IMR-90 (cell line): ENCODE results near the gene MDP1. TPM values are rescaled to one million over a fixed set of nuclear protein-coding genes. Genes with fewer than 3 reads are reported as not detected.

Experiments
- ATAC-seq: fragments of 200-7000 bp; cut with Tn5 transposase; 2 replicates; pipeline ENCODE4 v1.9.1; 2020; ENCODE audit warnings: low read depth, mild to moderate bottlenecking, moderate library complexity
- BruUV-seq: library from RNA; stranded (reverse); fragments of 400-500 nt; replicated peaks from 2 replicates; lab custom pipeline; 2021; lab: Mats Ljungman, UMichigan
- CTCF ChIA-PET: fragments of 300-600 bp; formaldehyde crosslinking; extraction: SDS; loops from one replicate; lab custom pipeline; 2021; ENCODE audit warnings: antibody characterized with exemption; lab: Yijun Ruan, JAX
- POLR2A ChIA-PET: fragments of 300-600 bp; sonication (Branson Sonifier 250); formaldehyde crosslinking; loops from one replicate; lab custom pipeline; 2022; ENCODE audit warnings: antibody characterized with exemption; ENCODE audit not compliant: unreplicated experiment; lab: Charles Lee
- DNase-seq: peaks from one replicate; pipeline ENCODE4 v3.0.0; 2013
- H2AFZ ChIP-seq: replicated peaks from 2 replicates; pipeline ENCODE3; 2013; ENCODE audit warnings: low read length, mild to moderate bottlenecking; ENCODE audit not compliant: poor library complexity
- H2AK5ac ChIP-seq: 2 replicates; pipeline ENCODE4 v1.6.1; 2013; ENCODE audit warnings: low read depth, low read length, inconsistent platforms
- H2AK9ac ChIP-seq: replicated peaks from 2 replicates; pipeline ENCODE3; 2013; ENCODE audit warnings: mild to moderate bottlenecking, low read depth, low read length, moderate library complexity; ENCODE audit not compliant: poor library complexity
- H2BK120ac ChIP-seq: 2 replicates; pipeline ENCODE4 v1.6.1; 2013; ENCODE audit warnings: low read depth, low read length, inconsistent platforms
- H2BK15ac ChIP-seq: 3 replicates; pipeline ENCODE4 v1.6.1; 2013; ENCODE audit warnings: low read depth, low read length, inconsistent platforms
- H2BK20ac ChIP-seq: 2 replicates; pipeline ENCODE4 v1.6.1; 2013; ENCODE audit warnings: low read depth, mild to moderate bottlenecking, inconsistent platforms, low read length, moderate library complexity
- H2BK5ac ChIP-seq: 2 replicates; pipeline ENCODE4 v1.6.1; 2013; ENCODE audit warnings: mild to moderate bottlenecking, low read depth, low read length, inconsistent platforms; ENCODE audit not compliant: poor library complexity, severe bottlenecking
- H3K14ac ChIP-seq: replicated peaks from 2 replicates; pipeline ENCODE4 v1.6.1; 2013; ENCODE audit warnings: low read depth, low read length, inconsistent platforms
- H3K18ac ChIP-seq: 2 replicates; pipeline ENCODE4 v1.6.1; 2013; ENCODE audit warnings: low read depth, low read length, control low read depth
- H3K23ac ChIP-seq: 2 replicates; pipeline ENCODE4 v1.6.1; 2013; ENCODE audit warnings: low read depth, low read length, inconsistent platforms
- H3K27ac ChIP-seq: 2 replicates; pipeline ENCODE4 v1.5.1; 2013; ENCODE audit warnings: mild to moderate bottlenecking, control low read depth, low read length; ENCODE audit not compliant: insufficient read depth
- H3K27me3 ChIP-seq: 2 replicates; pipeline ENCODE4 v1.6.1; 2013; ENCODE audit warnings: low read length; ENCODE audit not compliant: control insufficient read depth, insufficient read depth
- H3K36me3 ChIP-seq: 2 replicates; pipeline ENCODE4 v1.6.1; 2013; ENCODE audit warnings: low read length, mixed read lengths; ENCODE audit not compliant: control insufficient read depth, insufficient read depth
- H3K4ac ChIP-seq: 2 replicates; pipeline ENCODE4 v1.6.1; 2013; ENCODE audit warnings: low read depth, low read length, inconsistent platforms
- H3K4me1 ChIP-seq: 2 replicates; pipeline ENCODE4 v1.6.1; 2013; ENCODE audit warnings: low read length, mixed read lengths; ENCODE audit not compliant: control insufficient read depth, insufficient read depth
- H3K4me2 ChIP-seq: 2 replicates; pipeline ENCODE4 v1.6.1; 2013; ENCODE audit warnings: low read depth, mild to moderate bottlenecking, control low read depth, low read length, moderate library complexity
- H3K4me3 ChIP-seq: 2 replicates; pipeline ENCODE4 v1.5.1; 2013; ENCODE audit warnings: low read depth, mild to moderate bottlenecking, control low read depth, low read length, moderate library complexity; ENCODE audit not compliant: insufficient read depth
- H3K56ac ChIP-seq: 2 replicates; pipeline ENCODE4 v1.6.1; 2013; ENCODE audit warnings: low read length, inconsistent platforms; ENCODE audit not compliant: insufficient read depth; ENCODE audit errors: extremely low read depth
- H3K79me1 ChIP-seq, 2 experiments: 2 replicates each; pipeline ENCODE4 v1.6.1; 2013; ENCODE audit warnings: low read length in 2 of 2, inconsistent platforms in 1 of 2, low read depth in 1 of 2
- H3K9ac ChIP-seq: 2 replicates; pipeline ENCODE4 v1.6.1; 2013; ENCODE audit warnings: low read depth, low read length, control low read depth
- H3K9me1 ChIP-seq: 2 replicates; pipeline ENCODE4 v1.6.1; 2013; ENCODE audit warnings: low read length, inconsistent platforms; ENCODE audit not compliant: insufficient read depth
- H3K9me3 ChIP-seq: 2 replicates; pipeline ENCODE4 v1.6.1; 2013; ENCODE audit warnings: low read length; ENCODE audit not compliant: control insufficient read depth, insufficient read depth
- H4K20me1 ChIP-seq: 2 replicates; pipeline ENCODE4 v1.6.1; 2013; ENCODE audit warnings: low read length, inconsistent platforms; ENCODE audit not compliant: insufficient read depth
- H4K5ac ChIP-seq: 2 replicates; pipeline ENCODE4 v1.6.1; 2013; ENCODE audit warnings: mild to moderate bottlenecking, low read depth, low read length, control low read depth
- H4K8ac ChIP-seq, 2 experiments: 2 replicates each; pipeline ENCODE4 v1.6.1; 2013; ENCODE audit warnings: low read depth in 2 of 2, low read length in 2 of 2, control low read depth in 1 of 2, inconsistent platforms in 1 of 2
- H4K91ac ChIP-seq: 2 replicates; pipeline ENCODE4 v1.6.1; 2013; ENCODE audit warnings: low read depth, low read length, inconsistent platforms; ENCODE audit not compliant: insufficient read depth
- BHLHE40 ChIP-seq: fragments of 150-350 bp; IDR thresholded peaks from 2 replicates; pipeline ENCODE4 v1.6.1; 2016; ENCODE audit warnings: mild to moderate bottlenecking, low read depth, low read length
- CEBPB ChIP-seq: IDR thresholded peaks from 2 replicates; pipeline ENCODE4 v1.6.1; 2012; ENCODE audit warnings: low read depth, low read length, improper control_type of control experiment
- CHD1 ChIP-seq: IDR thresholded peaks from 2 replicates; pipeline ENCODE4 v1.6.1; 2012; ENCODE audit warnings: low read depth, low read length, improper control_type of control experiment
- CTCF ChIP-seq: conservative IDR thresholded peaks from 2 replicates; pipeline ENCODE4 v1.5.1; 2012; ENCODE audit warnings: mild to moderate bottlenecking, low read depth, low read length, improper control_type of control experiment
- FOS ChIP-seq: fragments of 150-350 bp; IDR thresholded peaks from 2 replicates; pipeline ENCODE4 v1.6.1; 2016; ENCODE audit warnings: low read depth, low read length
- MAFK ChIP-seq: IDR thresholded peaks from 2 replicates; pipeline ENCODE4 v1.6.1; 2012; ENCODE audit warnings: low read depth, low read length, improper control_type of control experiment
- MXI1 ChIP-seq: IDR thresholded peaks from 2 replicates; pipeline ENCODE4 v1.6.1; 2012; ENCODE audit warnings: low read depth, mild to moderate bottlenecking, low read length, moderate library complexity, borderline replicate concordance
- NFE2L2 ChIP-seq: fragments of 150-350 bp; IDR thresholded peaks from 2 replicates; pipeline ENCODE4 v1.6.1; 2016; ENCODE audit warnings: low read depth, mild to moderate bottlenecking, low read length
- POLR2A ChIP-seq: IDR thresholded peaks from 2 replicates; pipeline ENCODE4 v1.6.1; 2012; ENCODE audit warnings: mild to moderate bottlenecking, low read depth, low read length
- RAD21 ChIP-seq: IDR thresholded peaks from 2 replicates; pipeline ENCODE4 v1.6.1; 2012; ENCODE audit warnings: low read length, improper control_type of control experiment
- RCOR1 ChIP-seq: IDR thresholded peaks from 2 replicates; pipeline ENCODE4 v1.6.1; 2012; ENCODE audit warnings: mild to moderate bottlenecking, low read length, improper control_type of control experiment; ENCODE audit not compliant: insufficient replicate concordance
- RFX5 ChIP-seq: IDR thresholded peaks from 2 replicates; pipeline ENCODE4 v1.8.0; 2012; ENCODE audit warnings: low read depth, mild to moderate bottlenecking, low read length, moderate library complexity
- SMC3 ChIP-seq: fragments of 150-350 bp; IDR thresholded peaks from 2 replicates; pipeline ENCODE4 v1.6.1; 2016; ENCODE audit warnings: low read depth, mild to moderate bottlenecking, antibody characterized with exemption, low read length, moderate library complexity
- USF2 ChIP-seq: fragments of 150-350 bp; IDR thresholded peaks from 2 replicates; pipeline ENCODE4 v1.6.1; 2017; ENCODE audit warnings: mild to moderate bottlenecking, antibody characterized with exemption, low read length, low read depth
- WGBS, 2 experiments: methylation state at CpG; one replicate each; pipeline versions ENCODE4 v1.1.5 to v1.1.7; 2013; ENCODE audit warnings: missing lambda C conversion rate in 2 of 2; ENCODE audit not compliant: insufficient read length in 1 of 2; ENCODE audit errors: extremely low coverage in 2 of 2; 5-methylcytosine and 5-hydroxymethylcytosine counted together
- dilution Hi-C: fragments of 300-500 bp; cut with HindIII; formaldehyde crosslinking; loops from one replicate; pipeline ENCODE4 v1.14.3; 2018; ENCODE audit warnings: low sequenced_read_pairs; ENCODE audit not compliant: unreplicated experiment
- in situ Hi-C: fragments of 300-500 bp; cut with MboI; formaldehyde crosslinking; loops from 3 replicates; pipeline ENCODE4 v1.14.3; 2019; ENCODE audit warnings: low sequenced_read_pairs, inconsistent platforms, mixed read lengths
- intact Hi-C: fragments of 100-400 bp; cut with micrococcal nuclease; formaldehyde crosslinking; loops from 2 replicates; pipeline ENCODE4 v1.10.0; 2022
- polyA plus RNA-seq, 3 experiments: library from polyadenylated mRNA; depleted of rRNA; stranded (reverse); fragments of >200 nt; gene quantifications; 2 replicates each; pipeline ENCODE4 v1.2.3, GENCODE V29; 2012; ENCODE audit warnings: low replicate concordance in 1 of 3
- total RNA-seq: library from RNA; depleted of rRNA; stranded (reverse); fragments of >200 nt; gene quantifications from 2 replicates; pipeline ENCODE4 v1.2.3, GENCODE V29; 2012
- TF ChIP-seq, protein P1 (sequence below): fragments of 150-350 bp; IDR thresholded peaks from 2 replicates; pipeline ENCODE4 v1.6.1; 2016; ENCODE audit warnings: low read depth, mild to moderate bottlenecking, low read length, moderate library complexity, borderline replicate concordance

Gene MDP1
- total and polyA plus RNA-seq, 2 of the 4 experiments (the other 2 are of a cell fraction): 15.1 to 17.8 TPM

DNA sequence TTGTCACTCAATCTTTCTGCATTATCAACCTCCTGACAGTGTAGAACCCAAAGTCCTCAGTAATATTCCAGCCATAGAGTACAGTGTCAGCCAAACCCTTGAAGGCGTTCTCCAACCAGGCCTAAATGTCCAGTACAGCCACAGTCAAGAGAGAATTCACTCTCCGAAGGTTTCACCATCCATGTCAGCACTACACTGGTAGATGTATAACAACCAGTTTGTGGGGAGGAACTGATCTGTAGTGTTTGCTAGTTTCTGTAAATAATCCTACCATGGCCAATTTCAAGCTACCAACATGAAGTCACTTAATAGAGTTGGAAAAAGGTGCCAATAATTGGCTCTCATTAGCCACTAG is 456 bp upstream of the MDP1 start:
- 0 out of 2 replicates have a peak, but pooled peaks cover 12% of the 10 kb centered on the region for H3K9me1 ChIP-seq
- H4K5ac ChIP-seq: no peak overlapping the region
- ChIA-PET POLR2A (no interaction called here), CTCF (interaction anchor here (1.8 kb wide), 1 partner anchor 12 kb away, joined by 7 read pairs; no protein-coding TSS in a partner anchor)
- no peak overlapping the region for H2BK20ac ChIP-seq
- no peaks in the 10 kb centered on the region; the same call in 1 of the 2 replicates for H4K20me1 ChIP-seq
- no peak overlapping the region for H2BK120ac ChIP-seq
- no TSS peak for BruUV-seq
- no peak for DNase-seq
- 0 out of 2 replicates have a peak overlapping the region, but pooled peaks have one; percentile 14 for H3K23ac ChIP-seq
- no peak for ATAC-seq
- no peak overlapping the region for H3K9ac ChIP-seq
- H2AK9ac ChIP-seq: peak overlapping the region; percentile 98
- H3K9me3 ChIP-seq: no peaks in the 10 kb centered on the region
- H3K36me3 ChIP-seq: peaks cover 9% of the 10 kb centered on the region
- no peak overlapping the region for H2BK15ac ChIP-seq
- peak overlapping the region in 1 of 2 experiments; percentile 44; a peak in 1 of 4 replicates for H4K8ac ChIP-seq
- no peak overlapping the region for H2AFZ ChIP-seq
- 0 out of 2 replicates have a peak overlapping the region, but pooled peaks have one; percentile 21 for H3K14ac ChIP-seq
- H3K4me2 ChIP-seq: peak overlapping the region; percentile 37
- peak overlapping the region; percentile 4 for H2BK5ac ChIP-seq
- intact Hi-C loops: loop anchor here (1.0 to 10.0 kb wide), 3 partner anchors 16 to 218 kb away; partner anchors contain the start of genes GMPR2 and NEDD8
- dilution Hi-C loops: no loop called here
- H3K4me3 ChIP-seq: no peak overlapping the region; the same call in 1 of the 2 replicates
- in situ Hi-C loops: no loop called here
- no CpG with 5 or more reads among the region's 2 CpGs for WGBS, 2 experiments
- peaks cover 2% of the 10 kb centered on the region for H3K4me1 ChIP-seq
- TF ChIP-seq RFX5 (no peak), CHD1 (no peak), RAD21 (no peak), NFE2L2 (no peak), BHLHE40 (no peak), RCOR1 (no peak), MAFK (no peak), CEBPB (no peak), FOS (no peak), SMC3 (no peak), MXI1 (no peak), CTCF (no peak), USF2 (no peak), POLR2A (no peak)
- TF ChIP-seq, protein P1, sequence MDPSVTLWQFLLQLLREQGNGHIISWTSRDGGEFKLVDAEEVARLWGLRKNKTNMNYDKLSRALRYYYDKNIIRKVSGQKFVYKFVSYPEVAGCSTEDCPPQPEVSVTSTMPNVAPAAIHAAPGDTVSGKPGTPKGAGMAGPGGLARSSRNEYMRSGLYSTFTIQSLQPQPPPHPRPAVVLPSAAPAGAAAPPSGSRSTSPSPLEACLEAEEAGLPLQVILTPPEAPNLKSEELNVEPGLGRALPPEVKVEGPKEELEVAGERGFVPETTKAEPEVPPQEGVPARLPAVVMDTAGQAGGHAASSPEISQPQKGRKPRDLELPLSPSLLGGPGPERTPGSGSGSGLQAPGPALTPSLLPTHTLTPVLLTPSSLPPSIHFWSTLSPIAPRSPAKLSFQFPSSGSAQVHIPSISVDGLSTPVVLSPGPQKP: no peak
- H3K79me1 ChIP-seq: peaks cover 16 to 66% of the 10 kb centered on the region in 2 experiments
- no peak overlapping the region for H3K27ac ChIP-seq
- no peak overlapping the region for H3K18ac ChIP-seq
- H2AK5ac ChIP-seq: peak overlapping the region; percentile 39; the same call in 1 of the 2 replicates
- H3K4ac ChIP-seq: peak overlapping the region; percentile 42; the same call in 1 of the 2 replicates
- H3K27me3 ChIP-seq: no peaks in the 10 kb centered on the region
- no peak overlapping the region for H3K56ac ChIP-seq
- H4K91ac ChIP-seq: no peak overlapping the region
